GM12878 (cell line): ENCODE data around the gene CARD9. TPM values are rescaled to one million over a fixed set of nuclear protein-coding genes. Genes with fewer than 3 reads are reported as not detected.

Source experiments
- ATAC-seq: fragments of 200-7000 bp; cut with Tn5 transposase; 3 replicates; pipeline ENCODE4 v1.9.1; 2020; ENCODE audit warnings: mild to moderate bottlenecking, moderate library complexity
- Bru-seq: library from RNA; stranded (reverse); fragments of 400-500 nt; gene quantifications from one replicate; lab custom pipeline; 2021; lab: Mats Ljungman, UMichigan
- BruChase-seq, 2 experiments: library from RNA; stranded (reverse); fragments of 400-500 nt; gene quantifications; one replicate each; lab custom pipeline; 2021; lab: Mats Ljungman, UMichigan
- BruUV-seq: library from RNA; stranded (reverse); fragments of 400-500 nt; replicated peaks from 2 replicates; lab custom pipeline; 2021; lab: Mats Ljungman, UMichigan
- CTCF ChIA-PET: fragments of 300-600 bp; sonication (Branson Sonifier 250); formaldehyde crosslinking; extraction: SDS; loops from one replicate; lab custom pipeline; 2021; ENCODE audit warnings: inconsistent platforms; lab: Yijun Ruan, JAX
- POLR2A ChIA-PET: fragments of 350-600 bp; formaldehyde crosslinking; extraction: SDS; loops from one replicate; lab custom pipeline; 2021; ENCODE audit warnings: inconsistent platforms; lab: Charles Lee
- RAD21 ChIA-PET: fragments of 300-600 bp; sonication (Branson Sonifier 250); formaldehyde crosslinking; loops from one replicate; lab custom pipeline; 2023; ENCODE audit warnings: antibody characterized with exemption; ENCODE audit not compliant: unreplicated experiment; lab: Charles Lee
- SMC1A ChIA-PET: fragments of 300-600 bp; sonication (Branson Sonifier 250); formaldehyde crosslinking; loops from one replicate; lab custom pipeline; 2023; ENCODE audit not compliant: unreplicated experiment, uncharacterized antibody; lab: Charles Lee
- DNase-seq: peaks from one replicate; pipeline ENCODE4 v3.0.0-alpha.2; 2011; ENCODE audit warnings: low read depth, low spot score
- FAIRE-seq: peaks from 3 replicates; lab custom pipeline; 2011; peaks lifted over from hg19 to GRCh38; lab: Jason Lieb, UNC
- H2AFZ ChIP-seq: 2 replicates; pipeline ENCODE4 v1.6.0; 2011; ENCODE audit warnings: low read depth, low read length, control low read depth; ENCODE audit not compliant: control insufficient read depth
- H3K27ac ChIP-seq: 2 replicates; pipeline ENCODE4 v1.5.1; 2011; ENCODE audit warnings: control low read depth; ENCODE audit not compliant: control insufficient read depth, insufficient read depth
- H3K27me3 ChIP-seq, 2 experiments: replicated peaks in 1 of 2; 2 replicates each; pipeline versions ENCODE4 v1.6.0 to v1.6.1; 2011; ENCODE audit warnings: low read length in 1 of 2; ENCODE audit not compliant: control insufficient read depth in 2 of 2, insufficient read depth in 2 of 2
- H3K36me3 ChIP-seq, 2 experiments: 2 replicates each; pipeline ENCODE4 v1.5.1; 2011; ENCODE audit warnings: low read length in 1 of 2; ENCODE audit not compliant: control insufficient read depth in 2 of 2, insufficient read depth in 2 of 2
- H3K4me1 ChIP-seq: 2 replicates; pipeline ENCODE4 v1.6.1; 2011; ENCODE audit warnings: mild to moderate bottlenecking, low read length, moderate library complexity, mixed read lengths; ENCODE audit not compliant: control insufficient read depth, insufficient read depth
- H3K4me2 ChIP-seq: 2 replicates; pipeline ENCODE4 v1.6.0; 2011; ENCODE audit warnings: control low read depth; ENCODE audit not compliant: control insufficient read depth, insufficient read depth
- H3K4me3 ChIP-seq: fragments of 200-600 bp; sonication (generic); 2 replicates; pipeline ENCODE4 v1.5.1; 2016
- H3K79me2 ChIP-seq: 2 replicates; pipeline ENCODE4 v1.6.0; 2011; ENCODE audit warnings: low read length; ENCODE audit not compliant: control insufficient read depth, insufficient read depth
- H3K9ac ChIP-seq: 2 replicates; pipeline ENCODE4 v1.8.0; 2011; ENCODE audit warnings: low read length, control low read depth, mixed read lengths; ENCODE audit not compliant: control insufficient read depth, insufficient read depth
- H3K9me3 ChIP-seq: replicated peaks from 3 replicates; pipeline ENCODE4 v1.5.1; 2011; ENCODE audit warnings: mild to moderate bottlenecking, low read length; ENCODE audit not compliant: control insufficient read depth, insufficient read depth
- H4K20me1 ChIP-seq: 2 replicates; pipeline ENCODE4 v1.6.0; 2011; ENCODE audit not compliant: control insufficient read depth, insufficient read depth
- FOXM1 ChIP-seq: IDR thresholded peaks from 2 replicates; pipeline ENCODE4 v1.6.1; 2012; ENCODE audit warnings: low read depth, mild to moderate bottlenecking, inconsistent platforms, low read length, moderate library complexity
- HDAC6 ChIP-seq: fragments of 200-600 bp; sonication (generic); IDR thresholded peaks from one replicate; pipeline ENCODE4 v1.8.0; 2017; ENCODE audit warnings: antibody characterized with exemption; ENCODE audit not compliant: unreplicated experiment
- NFXL1 ChIP-seq: fragments of 450-650 bp; IDR thresholded peaks from 2 replicates; pipeline ENCODE4 v1.6.1; 2017; ENCODE audit warnings: antibody characterized with exemption, mild to moderate bottlenecking, borderline replicate concordance
- NRF1 ChIP-seq: conservative IDR thresholded peaks from 2 replicates; pipeline ENCODE4 v1.6.1; 2011; ENCODE audit warnings: mild to moderate bottlenecking, low read depth, low read length, improper control_type of control experiment
- SPI1 ChIP-seq: IDR thresholded peaks from 2 replicates; pipeline ENCODE4 v1.6.1; 2011; ENCODE audit warnings: low read depth, mild to moderate bottlenecking, low read length, moderate library complexity, borderline replicate concordance; ENCODE audit not compliant: insufficient read depth
- WGBS: methylation state at CpG from one replicate; pipeline ENCODE4 v1.1.6; 2016; ENCODE audit warnings: low lambda C conversion rate; ENCODE audit not compliant: insufficient replicate concordance, insufficient coverage; ENCODE audit errors: missing lambda C conversion rate; 5-methylcytosine and 5-hydroxymethylcytosine counted together
- in situ Hi-C: fragments of 300-500 bp; cut with MboI; formaldehyde crosslinking; loops from 9 replicates; pipeline ENCODE4 v1.14.3; 2018; ENCODE audit warnings: mixed read lengths
- intact Hi-C: fragments of 100-400 bp; cut with micrococcal nuclease; formaldehyde crosslinking; loops from one replicate; pipeline ENCODE4 v1.14.2; 2022; ENCODE audit not compliant: unreplicated experiment
- long read RNA-seq, 2 experiments: library from polyadenylated mRNA; unstranded; transcript quantifications; one replicate each; pipeline ENCODE4 v2.0.0, GENCODE V29; 2019 to 2020
- polyA minus RNA-seq, 3 experiments: library from RNA; depleted of rRNA, polyadenylated mRNA; stranded (reverse); fragments of >200 nt; gene quantifications; 2 replicates each; pipeline ENCODE4 v1.2.3, GENCODE V29; 2011
- polyA plus RNA-seq, 11 experiments: library from polyadenylated mRNA; depleted of rRNA in 4 of 11; unstranded in 6 of 11; stranded (reverse) in 5 of 11; fragments of >200 nt; fragmentation: Nextera tagmentation in 4 of 11; fragmentation: Illumina TruSeq in 1 of 11; extraction: Ambion mirVana in 4 of 11; extraction: Trizol in 1 of 11; gene quantifications; 1 replicate in 1 of 11; 2 replicates in 10 of 11; pipeline versions ENCODE4 v1.2.1 to v1.2.3, GENCODE V29; 2011 to 2016; ENCODE audit warnings: inconsistent platforms in 2 of 11, missing spikeins in 2 of 11, low read depth in 1 of 11
- total RNA-seq, 4 experiments: library from RNA; depleted of rRNA in 3 of 4; stranded (reverse); fragments of >200 nt in 3 of 4; fragmentation: Illumina TruSeq in 1 of 4; extraction: Trizol in 1 of 4; gene quantifications; 2 replicates each; pipeline versions ENCODE4 v1.2.1 to v1.2.3, GENCODE V29; 2013 to 2021

Gene CARD9
- 35.2 and 40.5 TPM in 2 replicates for total RNA-seq (2013; cell fraction: nucleolus; rRNA removed)
- total RNA-seq (2014; rRNA removed) (1.9 and 2.2 TPM in 2 replicates), total RNA-seq (2014; rRNA removed; fragmentation: Illumina TruSeq; extraction: Trizol) (0.55 and 0.58 TPM in 2 replicates), total RNA-seq (2021) (2.4 and 2.6 TPM in 2 replicates), polyA plus RNA-seq (2011; rRNA removed) (1.9 and 4.9 TPM in 2 replicates), polyA plus RNA-seq (2014; fragmentation: Illumina TruSeq; extraction: Trizol) (0.34 TPM in 1 of 2 replicates, not detected in the other), polyA plus RNA-seq (2014; fragmentation: Nextera tagmentation; extraction: Ambion mirVana) (under 1 TPM in 1 of 2 experiments, not detected in 1; 0.11 TPM), polyA plus RNA-seq (2014; rRNA removed) (1.6 and 2.1 TPM in 2 replicates), polyA plus RNA-seq (2016; fragmentation: Nextera tagmentation; extraction: Ambion mirVana) (1 to 10 TPM; 1.8 to 2.2 TPM), polyA minus RNA-seq (2011; rRNA and poly(A)+ RNA removed) (3.6 and 6.7 TPM in 2 replicates), Bru-seq, nascent RNA (percentile 49 among the genes with signal in this experiment), BruChase-seq, experiment 1, labeled RNA remaining after a 6-hour chase (percentile 57 among the genes with signal in this experiment), BruChase-seq, experiment 2, labeled RNA remaining after a 2-hour chase (percentile 50 among the genes with signal in this experiment)
- 0.59 TPM for polyA plus RNA-seq (2011; ENCODE audit: low read depth)
- polyA plus RNA-seq (2011; cell fraction: cytosol; rRNA removed), result 5.3 and 9.1 TPM in 2 replicates
- polyA plus RNA-seq (2011; cell fraction: nucleus; rRNA removed), result 80.5 and 97.8 TPM in 2 replicates
- 2.7 and 2.9 TPM in 2 replicates for polyA plus RNA-seq (2012)
- polyA minus RNA-seq (2011; cell fraction: cytosol; rRNA and poly(A)+ RNA removed), result 2.4 and 2.8 TPM in 2 replicates
- polyA minus RNA-seq (2011; cell fraction: nucleus; rRNA and poly(A)+ RNA removed), result 10.4 and 18.9 TPM in 2 replicates
- long read RNA-seq, experiment 1, transcript CARD9-201 (13 exons, 2,123 nt), result major isoform, 6 of 16 reads
- long read RNA-seq, experiment 1, partial matches to known transcripts, result 0 of 16 reads
- long read RNA-seq, experiment 1, other reads (novel, unspliced or antisense), result 10 of 16 reads
- long read RNA-seq, experiment 2, transcript CARD9-201 (13 exons, 2,123 nt), result major isoform, 8 of 13 reads
- long read RNA-seq, experiment 2, partial matches to known transcripts, result 0 of 13 reads
- long read RNA-seq, experiment 2, other reads (novel, unspliced or antisense), result 5 of 13 reads

- FAIRE-seq (no peak), DNase-seq (no peak), ATAC-seq (peak; percentile 84)
- 0 out of 2 replicates have a peak, but pooled peaks cover 4% of the 10 kb centered on the region for H3K4me1 ChIP-seq
- H4K20me1 ChIP-seq, result no peaks in the 10 kb centered on the region
- in situ Hi-C loops, result no loop called here
- no TSS peak for BruUV-seq
- intact Hi-C loops, result no loop called here
- peaks cover 0 to 6% of the 10 kb centered on the region in 2 experiments; a peak in 3 of 4 replicates for H3K36me3 ChIP-seq
- H3K27ac ChIP-seq, result peak within 1 kb of the TSS; percentile 52; the same call in 1 of the 2 replicates
- H3K27me3 ChIP-seq, result no peaks in the 10 kb centered on the region
- WGBS, result 71% methylated on average over 27 of the region's 27 CpGs
- POLR2A ChIA-PET, result interaction anchor here (1.1 to 2.0 kb wide), 2 partner anchors 27 to 30 kb away, joined by 3 to 5 read pairs; no protein-coding TSS in a partner anchor
- H3K9ac ChIP-seq, result peak within 1 kb of the TSS; percentile 64
- H3K4me2 ChIP-seq, result peak within 1 kb of the TSS; percentile 36
- no peak for TF ChIP-seq FOXM1
- no peak for TF ChIP-seq HDAC6
- no peak for TF ChIP-seq NRF1
- peak; percentile 34; the same call in 1 of the 2 replicates for TF ChIP-seq SPI1
- peak; percentile 60; the same call in 1 of the 2 replicates for TF ChIP-seq NFXL1
- TF ChIP-seq, all 136 proteins: peak for 2
- RAD21 ChIA-PET, result interaction anchor here (1.6 kb wide), 1 partner anchor 10 kb away, joined by 6 read pairs; the partner anchor contains the start of gene DNLZ
- Histone ChIP-seq H2AFZ (0 out of 2 replicates have a peak within 1 kb of the TSS, but pooled peaks have one; percentile 37), H3K79me2 (no peaks in the 10 kb centered on the region), H3K9me3 (no peaks in the 10 kb centered on the region), H3K4me3 (peak within 1 kb of the TSS; percentile 60)
- SMC1A ChIA-PET, result no interaction called here
- CTCF ChIA-PET, result interaction anchor here (1.5 to 1.9 kb wide), 2 partner anchors 10 to 26 kb away, joined by 5 to 7 read pairs; partner anchors contain the start of genes DNLZ and SNAPC4
These were observed at the start of gene CARD9 for GRCh38 chr9:136373300-136374182. TSS of gene CARD9 (minus strand) at chr9:136373669. CDS start at chr9:136372078, 1,591 bp downstream.
